Neutrophil (primary cell): Measurements from ENCODE around the gene SUSD6.

ENCODE experiments used
- H3K27ac ChIP-seq: fragments of 200-600 bp; sonication (generic); 2 replicates; pipeline ENCODE4 v1.5.1; 2016; ENCODE audit warnings: mild to moderate bottlenecking, moderate library complexity
- H3K27me3 ChIP-seq: fragments of 200-600 bp; sonication (generic); 2 replicates; pipeline ENCODE4 v1.6.0; 2016; ENCODE audit warnings: mild to moderate bottlenecking
- H3K36me3 ChIP-seq: fragments of 200-600 bp; sonication (generic); 2 replicates; pipeline ENCODE4 v1.5.1; 2017
- H3K4me1 ChIP-seq, 2 experiments: fragments of 200-600 bp in 1 of 2; sonication (generic) in 1 of 2; 1 replicate in 1 of 2; 2 replicates in 1 of 2; pipeline versions ENCODE4 v1.5.1 to v1.6.1; 2013 to 2016; ENCODE audit warnings: low read depth in 1 of 2, low read length in 1 of 2, mild to moderate bottlenecking in 1 of 2, moderate library complexity in 1 of 2; ENCODE audit not compliant: control insufficient read depth in 1 of 2, insufficient read depth in 1 of 2
- H3K4me3 ChIP-seq, 2 experiments: fragments of 200-600 bp in 1 of 2; sonication (generic) in 1 of 2; 1 replicate in 1 of 2; 2 replicates in 1 of 2; pipeline ENCODE4 v1.5.1; 2013 to 2016; ENCODE audit warnings: low read depth in 1 of 2, low read length in 1 of 2, mild to moderate bottlenecking in 1 of 2, moderate library complexity in 1 of 2
- H3K9me3 ChIP-seq: fragments of 200-600 bp; sonication (generic); 2 replicates; pipeline ENCODE4 v1.5.1; 2016
- CTCF ChIP-seq: fragments of 200-600 bp; sonication (generic); IDR thresholded peaks from 2 replicates; pipeline ENCODE4 v1.5.1; 2016; ENCODE audit warnings: antibody characterized with exemption

Gene SUSD6

GRCh38 chr14:69755784-69756183, 144.4 kb downstream of the SUSD6 start:
- Histone ChIP-seq H3K4me1 (no peaks in the 10 kb centered on the region), H3K27me3 (no peaks in the 10 kb centered on the region), H3K9me3 (no peaks in the 10 kb centered on the region), H3K4me3 (no peak overlapping the region), H3K27ac (no peak overlapping the region), H3K36me3 (no peaks in the 10 kb centered on the region)
- no peak for TF ChIP-seq CTCF

GRCh38 chr14:69756298-69756697, 144.9 kb downstream of the SUSD6 start:
- H3K4me3 ChIP-seq: no peak overlapping the region
- no peak overlapping the region for H3K27ac ChIP-seq
- H3K9me3 ChIP-seq: no peaks in the 10 kb centered on the region
- H3K27me3 ChIP-seq: no peaks in the 10 kb centered on the region
- no peaks in the 10 kb centered on the region for H3K36me3 ChIP-seq
- H3K4me1 ChIP-seq: no peaks in the 10 kb centered on the region
- TF ChIP-seq CTCF: no peak

DNA sequence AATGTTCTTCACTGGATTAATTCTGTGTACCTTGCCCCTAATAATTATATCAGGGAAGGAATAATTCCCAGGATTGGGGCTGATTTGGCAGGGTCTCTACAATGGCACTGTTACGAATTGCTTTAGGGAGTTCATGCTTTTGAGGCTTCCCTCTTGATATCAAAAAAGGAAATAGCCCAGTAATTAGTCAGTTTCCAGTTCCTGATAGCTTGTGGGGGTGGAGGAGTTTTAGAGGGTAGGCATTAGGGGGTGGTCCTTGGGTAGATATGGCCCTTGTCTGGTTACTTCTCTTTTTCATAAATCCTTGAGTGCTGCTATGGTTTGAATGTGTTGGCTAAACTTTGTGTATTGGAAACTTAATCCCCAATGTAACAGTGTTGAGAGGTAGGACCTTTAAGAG, 149.4 kb downstream of the SUSD6 start:
- H3K27me3 ChIP-seq: no peaks in the 10 kb centered on the region

DNA sequence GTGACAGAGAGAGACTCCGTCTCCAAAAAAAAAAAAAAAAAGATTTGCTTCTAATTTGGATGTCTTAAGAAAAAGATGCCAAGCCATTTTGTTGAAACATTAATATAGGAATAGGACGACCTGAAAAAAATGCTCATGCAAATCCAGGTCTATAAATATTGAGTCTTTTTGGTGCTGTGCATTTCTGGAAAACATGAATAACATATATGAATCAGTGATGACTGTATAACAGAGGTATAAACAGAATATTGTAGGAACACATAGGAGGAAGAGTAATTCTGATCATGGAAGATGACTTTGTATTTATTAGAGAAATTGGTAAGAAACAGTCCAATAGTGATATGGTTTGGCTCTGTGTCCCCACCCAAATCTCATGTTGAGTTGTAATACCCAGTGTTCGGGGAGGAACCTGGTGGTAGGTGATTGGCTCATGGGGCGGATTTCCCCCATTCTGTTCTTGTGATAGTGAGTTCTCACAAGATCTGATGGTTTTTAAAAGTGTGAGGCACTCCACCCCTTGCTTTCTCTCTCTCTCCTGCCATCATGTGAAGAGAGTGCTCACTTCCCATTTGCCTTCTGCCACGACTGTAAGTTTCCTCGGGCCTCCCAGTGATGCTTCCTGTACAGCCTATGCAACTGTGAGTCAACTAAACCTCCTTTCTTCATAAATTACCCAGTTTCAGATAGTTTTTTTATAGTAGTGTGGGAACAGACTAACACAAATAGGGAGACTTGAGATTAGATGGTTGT, 152.5 kb downstream of the SUSD6 start:
- Histone ChIP-seq H3K4me1 (peaks cover 21 to 22% of the 10 kb centered on the region in 2 experiments), H3K36me3 (peaks cover 11% of the 10 kb centered on the region), H3K27ac (no peak overlapping the region), H3K9me3 (no peaks in the 10 kb centered on the region), H3K27me3 (no peaks in the 10 kb centered on the region), H3K4me3 (no peak overlapping the region)
- no peak for TF ChIP-seq CTCF

More for the DNA sequence above, 149.4 kb downstream of the SUSD6 start:
- H3K36me3 ChIP-seq: no peaks in the 10 kb centered on the region
- H3K4me3 ChIP-seq: no peak overlapping the region
- no peaks in the 10 kb centered on the region for H3K9me3 ChIP-seq
- peaks cover 0 to 1% of the 10 kb centered on the region in 2 experiments for H3K4me1 ChIP-seq
- H3K27ac ChIP-seq: no peak overlapping the region
- no peak for TF ChIP-seq CTCF
